ENCODE measurements around the gene GYS1. TPM values are rescaled to one million over a fixed set of nuclear protein-coding genes. Genes with fewer than 3 reads are reported as not detected.

GYS1 gene
- total and polyA plus RNA-seq, 2 of the 8 experiments (the other 6 are each of a cell fraction or from before 2014, with no cell fraction given), result 30.0 to 38.7 TPM

DNA sequence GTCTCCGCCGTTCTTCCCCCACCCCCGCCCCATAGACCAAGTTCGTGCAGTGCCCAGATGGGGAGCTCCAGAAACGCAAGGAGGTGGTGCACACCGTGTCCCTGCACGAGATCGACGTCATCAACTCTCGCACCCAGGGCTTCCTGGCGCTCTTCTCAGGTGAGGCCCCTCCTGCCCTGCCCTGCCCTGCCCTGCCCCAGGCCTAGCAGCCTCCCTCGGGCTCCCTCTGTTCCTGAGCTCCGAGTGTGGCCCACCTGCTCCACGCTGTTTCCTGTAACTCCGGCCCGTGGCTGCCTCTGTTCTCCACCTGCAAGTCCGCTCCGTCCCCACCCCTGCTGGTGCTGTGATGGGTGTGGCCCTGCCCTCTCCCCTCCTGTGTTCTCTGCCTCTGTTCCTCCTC is 17.3 kb upstream of the GYS1 start (continued):
- TF ChIP-seq, protein P1, sequence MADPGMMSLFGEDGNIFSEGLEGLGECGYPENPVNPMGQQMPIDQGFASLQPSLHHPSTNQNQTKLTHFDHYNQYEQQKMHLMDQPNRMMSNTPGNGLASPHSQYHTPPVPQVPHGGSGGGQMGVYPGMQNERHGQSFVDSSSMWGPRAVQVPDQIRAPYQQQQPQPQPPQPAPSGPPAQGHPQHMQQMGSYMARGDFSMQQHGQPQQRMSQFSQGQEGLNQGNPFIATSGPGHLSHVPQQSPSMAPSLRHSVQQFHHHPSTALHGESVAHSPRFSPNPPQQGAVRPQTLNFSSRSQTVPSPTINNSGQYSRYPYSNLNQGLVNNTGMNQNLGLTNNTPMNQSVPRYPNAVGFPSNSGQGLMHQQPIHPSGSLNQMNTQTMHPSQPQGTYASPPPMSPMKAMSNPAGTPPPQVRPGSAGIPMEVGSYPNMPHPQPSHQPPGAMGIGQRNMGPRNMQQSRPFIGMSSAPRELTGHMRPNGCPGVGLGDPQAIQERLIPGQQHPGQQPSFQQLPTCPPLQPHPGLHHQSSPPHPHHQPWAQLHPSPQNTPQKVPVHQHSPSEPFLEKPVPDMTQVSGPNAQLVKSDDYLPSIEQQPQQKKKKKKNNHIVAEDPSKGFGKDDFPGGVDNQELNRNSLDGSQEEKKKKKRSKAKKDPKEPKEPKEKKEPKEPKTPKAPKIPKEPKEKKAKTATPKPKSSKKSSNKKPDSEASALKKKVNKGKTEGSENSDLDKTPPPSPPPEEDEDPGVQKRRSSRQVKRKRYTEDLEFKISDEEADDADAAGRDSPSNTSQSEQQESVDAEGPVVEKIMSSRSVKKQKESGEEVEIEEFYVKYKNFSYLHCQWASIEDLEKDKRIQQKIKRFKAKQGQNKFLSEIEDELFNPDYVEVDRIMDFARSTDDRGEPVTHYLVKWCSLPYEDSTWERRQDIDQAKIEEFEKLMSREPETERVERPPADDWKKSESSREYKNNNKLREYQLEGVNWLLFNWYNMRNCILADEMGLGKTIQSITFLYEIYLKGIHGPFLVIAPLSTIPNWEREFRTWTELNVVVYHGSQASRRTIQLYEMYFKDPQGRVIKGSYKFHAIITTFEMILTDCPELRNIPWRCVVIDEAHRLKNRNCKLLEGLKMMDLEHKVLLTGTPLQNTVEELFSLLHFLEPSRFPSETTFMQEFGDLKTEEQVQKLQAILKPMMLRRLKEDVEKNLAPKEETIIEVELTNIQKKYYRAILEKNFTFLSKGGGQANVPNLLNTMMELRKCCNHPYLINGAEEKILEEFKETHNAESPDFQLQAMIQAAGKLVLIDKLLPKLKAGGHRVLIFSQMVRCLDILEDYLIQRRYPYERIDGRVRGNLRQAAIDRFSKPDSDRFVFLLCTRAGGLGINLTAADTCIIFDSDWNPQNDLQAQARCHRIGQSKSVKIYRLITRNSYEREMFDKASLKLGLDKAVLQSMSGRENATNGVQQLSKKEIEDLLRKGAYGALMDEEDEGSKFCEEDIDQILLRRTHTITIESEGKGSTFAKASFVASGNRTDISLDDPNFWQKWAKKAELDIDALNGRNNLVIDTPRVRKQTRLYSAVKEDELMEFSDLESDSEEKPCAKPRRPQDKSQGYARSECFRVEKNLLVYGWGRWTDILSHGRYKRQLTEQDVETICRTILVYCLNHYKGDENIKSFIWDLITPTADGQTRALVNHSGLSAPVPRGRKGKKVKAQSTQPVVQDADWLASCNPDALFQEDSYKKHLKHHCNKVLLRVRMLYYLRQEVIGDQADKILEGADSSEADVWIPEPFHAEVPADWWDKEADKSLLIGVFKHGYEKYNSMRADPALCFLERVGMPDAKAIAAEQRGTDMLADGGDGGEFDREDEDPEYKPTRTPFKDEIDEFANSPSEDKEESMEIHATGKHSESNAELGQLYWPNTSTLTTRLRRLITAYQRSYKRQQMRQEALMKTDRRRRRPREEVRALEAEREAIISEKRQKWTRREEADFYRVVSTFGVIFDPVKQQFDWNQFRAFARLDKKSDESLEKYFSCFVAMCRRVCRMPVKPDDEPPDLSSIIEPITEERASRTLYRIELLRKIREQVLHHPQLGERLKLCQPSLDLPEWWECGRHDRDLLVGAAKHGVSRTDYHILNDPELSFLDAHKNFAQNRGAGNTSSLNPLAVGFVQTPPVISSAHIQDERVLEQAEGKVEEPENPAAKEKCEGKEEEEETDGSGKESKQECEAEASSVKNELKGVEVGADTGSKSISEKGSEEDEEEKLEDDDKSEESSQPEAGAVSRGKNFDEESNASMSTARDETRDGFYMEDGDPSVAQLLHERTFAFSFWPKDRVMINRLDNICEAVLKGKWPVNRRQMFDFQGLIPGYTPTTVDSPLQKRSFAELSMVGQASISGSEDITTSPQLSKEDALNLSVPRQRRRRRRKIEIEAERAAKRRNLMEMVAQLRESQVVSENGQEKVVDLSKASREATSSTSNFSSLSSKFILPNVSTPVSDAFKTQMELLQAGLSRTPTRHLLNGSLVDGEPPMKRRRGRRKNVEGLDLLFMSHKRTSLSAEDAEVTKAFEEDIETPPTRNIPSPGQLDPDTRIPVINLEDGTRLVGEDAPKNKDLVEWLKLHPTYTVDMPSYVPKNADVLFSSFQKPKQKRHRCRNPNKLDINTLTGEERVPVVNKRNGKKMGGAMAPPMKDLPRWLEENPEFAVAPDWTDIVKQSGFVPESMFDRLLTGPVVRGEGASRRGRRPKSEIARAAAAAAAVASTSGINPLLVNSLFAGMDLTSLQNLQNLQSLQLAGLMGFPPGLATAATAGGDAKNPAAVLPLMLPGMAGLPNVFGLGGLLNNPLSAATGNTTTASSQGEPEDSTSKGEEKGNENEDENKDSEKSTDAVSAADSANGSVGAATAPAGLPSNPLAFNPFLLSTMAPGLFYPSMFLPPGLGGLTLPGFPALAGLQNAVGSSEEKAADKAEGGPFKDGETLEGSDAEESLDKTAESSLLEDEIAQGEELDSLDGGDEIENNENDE (IDR thresholded peaks at IDR 0.05; ENCODE audit: insufficient replicate concordance, low read length), result no peak
- TF ChIP-seq POU5F1 (IDR thresholded peaks at IDR 0.05; ENCODE audit: low read depth, low read length) (no peak), RNF2 (IDR thresholded peaks at IDR 0.05; ENCODE audit: borderline replicate concordance, low read depth, low read length, missing control alignments, poor library complexity, severe bottlenecking) (no peak), KDM4A (IDR thresholded peaks at IDR 0.05; ENCODE audit: low read depth, low read length, severe bottlenecking) (no peak), RBBP5 (IDR thresholded peaks at IDR 0.05; ENCODE audit: borderline replicate concordance, low read depth, low read length) (no peak)

Measured in H1 (cell line).